HepG2 (cell line): ENCODE results near the gene CELF5. TPM values are rescaled to one million over a fixed set of nuclear protein-coding genes. Genes with fewer than 3 reads are reported as not detected.

Source experiments
- ATAC-seq: fragments of 200-7000 bp; cut with Tn5 transposase; 3 replicates; pipeline ENCODE4 v1.9.1; 2020; ENCODE audit warnings: mild to moderate bottlenecking, moderate library complexity
- BruUV-seq: library from RNA; stranded (reverse); fragments of 400-500 nt; replicated peaks from 2 replicates; lab custom pipeline; 2021; lab: Mats Ljungman, UMichigan
- CTCF ChIA-PET: fragments of 300-600 bp; formaldehyde crosslinking; extraction: SDS; loops from one replicate; lab custom pipeline; 2021; ENCODE audit warnings: low total read pairs, inconsistent platforms, low intra/inter-chr PET ratio; lab: Yijun Ruan, JAX
- POLR2A ChIA-PET: fragments of 350-600 bp; sonication (Branson Sonifier 250); formaldehyde crosslinking; loops from one replicate; lab custom pipeline; 2020; ENCODE audit warnings: antibody characterized with exemption, inconsistent platforms; lab: Yijun Ruan, JAX
- DNase-seq: peaks from one replicate; pipeline ENCODE4 v3.0.0-alpha.2; 2015; ENCODE audit warnings: low spot score
- FAIRE-seq: peaks from 3 replicates; lab custom pipeline; 2011; peaks lifted over from hg19 to GRCh38; lab: Jason Lieb, UNC
- H2AFZ ChIP-seq: one replicate; pipeline ENCODE4 v1.6.1; 2011; ENCODE audit warnings: low read length, inconsistent platforms
- H3K27ac ChIP-seq: fragments of 300-600 bp; 3 replicates; pipeline ENCODE4 v1.8.0; 2011; ENCODE audit warnings: mixed run types, mild to moderate bottlenecking, mixed read lengths, low read length, inconsistent platforms; ENCODE audit not compliant: insufficient read depth; ENCODE audit errors: extremely low read length
- H3K27me3 ChIP-seq, 2 experiments: fragments of 200-600 bp in 1 of 2; 2 replicates in 1 of 2; 3 replicates in 1 of 2; pipeline versions ENCODE4 v1.6.0 to v1.8.0; 2011; ENCODE audit warnings: low read length in 2 of 2, mild to moderate bottlenecking in 2 of 2, moderate library complexity in 2 of 2, inconsistent platforms in 1 of 2; ENCODE audit not compliant: insufficient read depth in 2 of 2, control insufficient read depth in 1 of 2
- H3K36me3 ChIP-seq, 2 experiments: fragments of 200-600 bp in 1 of 2; replicated peaks in 1 of 2; 2 replicates in 1 of 2; 3 replicates in 1 of 2; pipeline versions ENCODE4 v1.5.1 to v1.8.0; 2011; ENCODE audit warnings: low read length in 2 of 2, inconsistent platforms in 1 of 2; ENCODE audit not compliant: insufficient read depth in 2 of 2, control insufficient read depth in 1 of 2
- H3K4me1 ChIP-seq: 2 replicates; pipeline ENCODE4 v1.5.1; 2012; ENCODE audit warnings: low read length, inconsistent platforms; ENCODE audit not compliant: insufficient read depth
- H3K4me2 ChIP-seq: 2 replicates; pipeline ENCODE4 v1.6.0; 2011; ENCODE audit warnings: low read depth, low read length, inconsistent platforms
- H3K4me3 ChIP-seq, 3 experiments: fragments of 200-600 bp in 1 of 3; sonication (generic), shearing (Covaris generic) in 1 of 3; replicated peaks in 1 of 3; 2 replicates each; pipeline ENCODE4 v1.5.1; 2011 to 2016; ENCODE audit warnings: low read length in 3 of 3, inconsistent platforms in 2 of 3, low read depth in 2 of 3, mild to moderate bottlenecking in 2 of 3, control low read depth in 1 of 3, mixed read lengths in 1 of 3; ENCODE audit not compliant: insufficient read depth in 1 of 3
- H3K79me2 ChIP-seq: one replicate; pipeline ENCODE4 v1.6.1; 2011; ENCODE audit warnings: low read length, inconsistent platforms; ENCODE audit not compliant: insufficient read depth
- H3K9ac ChIP-seq: 2 replicates; pipeline ENCODE4 v1.6.0; 2011; ENCODE audit warnings: mild to moderate bottlenecking, low read depth, low read length, inconsistent platforms; ENCODE audit not compliant: insufficient read depth
- H3K9me3 ChIP-seq: 2 replicates; pipeline ENCODE4 v1.5.1; 2012; ENCODE audit warnings: mild to moderate bottlenecking, low read length
- H4K20me1 ChIP-seq: 2 replicates; pipeline ENCODE4 v1.6.0; 2011; ENCODE audit warnings: inconsistent platforms, mild to moderate bottlenecking, low read length, moderate library complexity; ENCODE audit not compliant: insufficient read depth
- FOXO4 ChIP-seq: sonication (generic); formaldehyde crosslinking; conservative IDR thresholded peaks from 2 replicates; pipeline ENCODE4 v1.8.1; 2023; ENCODE audit warnings: missing genetic modification reagents
- SP5 ChIP-seq: IDR thresholded peaks from 2 replicates; pipeline ENCODE4 v1.6.1; 2016; ENCODE audit warnings: low read depth, borderline replicate concordance
- TRIM22 ChIP-seq: fragments of 450-650 bp; IDR thresholded peaks from 2 replicates; pipeline ENCODE4 v1.6.1; 2017
- ZHX2 ChIP-seq, 2 experiments: sonication (generic) in 1 of 2; formaldehyde crosslinking in 1 of 2; IDR thresholded peaks; 2 replicates each; pipeline versions ENCODE4 v1.6.1 to v1.9.0; 2014 to 2022; ENCODE audit warnings: antibody characterized with exemption in 1 of 2, borderline replicate concordance in 1 of 2, inconsistent platforms in 1 of 2, low read depth in 1 of 2, missing genetic modification reagents in 1 of 2
- ZNF710 ChIP-seq: sonication (generic); formaldehyde crosslinking; IDR thresholded peaks from 2 replicates; pipeline ENCODE4 v1.5.0; 2020; ENCODE audit warnings: mild to moderate bottlenecking, missing genetic modification reagents, borderline replicate concordance
- ZNF816 ChIP-seq: sonication (generic); formaldehyde crosslinking; IDR thresholded peaks from 2 replicates; pipeline ENCODE4 v1.8.0; 2022; ENCODE audit warnings: missing genetic modification reagents, mild to moderate bottlenecking, borderline replicate concordance
- WGBS: methylation state at CpG from one replicate; pipeline ENCODE4 v1.1.6; 2017; ENCODE audit warnings: low lambda C conversion rate; 5-methylcytosine and 5-hydroxymethylcytosine counted together
- in situ Hi-C: cut with HindIII; loops from 2 replicates; pipeline ENCODE4 v1.10.0; 2017; ENCODE audit warnings: low pct_unique_long_range_greater_than_20kb; ENCODE audit not compliant: extremely low pct_ligation_motif_present
- intact Hi-C: fragments of 100-400 bp; cut with micrococcal nuclease; formaldehyde crosslinking; loops from one replicate; pipeline ENCODE4 v1.10.0; 2022; ENCODE audit not compliant: unreplicated experiment
- polyA plus RNA-seq, 8 experiments: library from polyadenylated mRNA; depleted of rRNA in 3 of 8; stranded (reverse) in 7 of 8; unstranded in 1 of 8; fragments of >200 nt; fragmentation: Illumina TruSeq in 4 of 8; extraction: Trizol in 4 of 8; gene quantifications; 2 replicates each; pipeline versions ENCODE4 v1.2.1 to v1.2.3, GENCODE V29; 2011 to 2016; ENCODE audit warnings: low read depth in 4 of 8, missing spikeins in 1 of 8, mixed read lengths in 1 of 8; ENCODE audit not compliant: insufficient read depth in 1 of 8
- total RNA-seq, 5 experiments: library from RNA; depleted of rRNA; stranded (reverse); fragments of >200 nt; fragmentation: Illumina TruSeq; extraction: Trizol; gene quantifications; 2 replicates each; pipeline ENCODE4 v1.2.3, GENCODE V29; 2016; ENCODE audit warnings: low read depth in 1 of 5

Gene CELF5
- total and polyA plus RNA-seq, 2 of the 13 experiments (the other 11 are each of a cell fraction or from before 2014, with no cell fraction given): 0.31 to 0.84 TPM

GRCh38 chr19:3321696-3322095, 97.2 kb downstream of the CELF5 start (continued):
- TF ChIP-seq ZHX2 (IDR thresholded peaks at IDR 0.05; ENCODE audit: low read depth) (no peak), ZHX2 (CRISPR knock-in tag; IDR thresholded peaks at IDR 0.05; ENCODE audit: borderline replicate concordance) (no peak), FOXO4 (CRISPR knock-in tag) (no peak)

GRCh38 chr19:3322199-3322978, 97.9 kb downstream of the CELF5 start:
- H3K36me3 ChIP-seq: no peaks in the 10 kb centered on the region
- no peak for FAIRE-seq
- ChIA-PET POLR2A (no interaction called here), CTCF (interaction anchor here (0.6 kb wide), 1 partner anchor 119 kb away, joined by 3 read pairs; no protein-coding TSS in a partner anchor)
- ATAC-seq: no peak
- WGBS: 23% methylated on average over 6 of the region's 6 CpGs
- no peaks in the 10 kb centered on the region for H3K9me3 ChIP-seq
- no peaks in the 10 kb centered on the region for H3K4me1 ChIP-seq
- in situ Hi-C loops (loop anchor here (5.0 kb wide), 1 partner anchor 150 kb away; no protein-coding TSS in a partner anchor), intact Hi-C loops (no loop called here)
- H3K9ac ChIP-seq: no peak overlapping the region
- no peak overlapping the region for H3K4me2 ChIP-seq
- no TSS peak for BruUV-seq
- DNase-seq: no peak
- H3K4me3 ChIP-seq: no peak overlapping the region
- H4K20me1 ChIP-seq: no peaks in the 10 kb centered on the region
- no peak overlapping the region for H2AFZ ChIP-seq
- peaks cover 0 to 14% of the 10 kb centered on the region in 2 experiments; a peak in 2 of 5 replicates for H3K27me3 ChIP-seq
- H3K79me2 ChIP-seq: no peaks in the 10 kb centered on the region
- no peak overlapping the region for H3K27ac ChIP-seq
- no peak for TF ChIP-seq ZNF816 (CRISPR knock-in tag)
- no peak for TF ChIP-seq SP5 (CRISPR knock-in tag)
- TF ChIP-seq TRIM22: 0 out of 2 replicates have a peak, but pooled peaks have one; percentile 19
- peak; percentile 15; the same call in 1 of the 2 replicates for TF ChIP-seq ZNF710 (CRISPR knock-in tag)
